Measurements from ENCODE around the gene ZNF44. TPM values are rescaled to one million over a fixed set of nuclear protein-coding genes. Genes with fewer than 3 reads are reported as not detected.

ZNF44 gene
- polyA plus RNA-seq, 2 of the 4 experiments (the other 2 are of a cell fraction): 0.65 to 0.76 TPM

GRCh38 chr19:12270854-12271253 lies 23.8 kb downstream of the ZNF44 start:
- no peak for DNase-seq (ENCODE audit: low read depth in 1 of 2, low spot score in 1 of 2)
- Histone ChIP-seq H3K4me2 (no peak overlapping the region), H3K9me3 (peaks cover 30% of the 10 kb centered on the region), H3K4me3 (no peak overlapping the region), H3K4me1 (no peaks in the 10 kb centered on the region), H3K27ac (no peak overlapping the region)
- WGBS (ENCODE audit: missing lambda C conversion rate): 68% methylated on average over 2 of the region's 2 CpGs
- FAIRE-seq: no peak
- POLR2A ChIA-PET: no interaction called here
- TF ChIP-seq USF2 (IDR thresholded peaks at IDR 0.05): no peak
- CTCF ChIA-PET: no interaction called here
- ATAC-seq: no peak

GRCh38 chr19:12265921-12266704 lies 28.6 kb downstream of the ZNF44 start:
- CTCF ChIA-PET: no interaction called here
- 61% methylated on average over 18 of the region's 46 CpGs for WGBS (ENCODE audit: missing lambda C conversion rate)
- Histone ChIP-seq H3K9me3 (peaks cover 8% of the 10 kb centered on the region; the same call in 2 of the 3 replicates), H3K27ac (no peak overlapping the region), H3K4me2 (no peak overlapping the region), H3K4me1 (no peaks in the 10 kb centered on the region), H3K4me3 (no peak overlapping the region)
- no peak for DNase-seq (ENCODE audit: low read depth in 1 of 2, low spot score in 1 of 2)
- no peak for ATAC-seq
- FAIRE-seq: no peak
- POLR2A ChIA-PET: no interaction called here
- TF ChIP-seq BCL3 (IDR thresholded peaks at IDR 0.05) (no peak), JUN (IDR thresholded peaks at IDR 0.05) (no peak), TFCP2L1 (CRISPR knock-in tag; IDR thresholded peaks at IDR 0.05) (no peak), MAZ (IDR thresholded peaks at IDR 0.05; ENCODE audit: borderline replicate concordance, low read depth, low read length) (no peak), CBX2 (IDR thresholded peaks at IDR 0.05; ENCODE audit: borderline replicate concordance, low read depth) (no peak), HES2 (IDR thresholded peaks at IDR 0.05) (no peak), MYC (IDR thresholded peaks at IDR 0.05; ENCODE audit: borderline replicate concordance, low read length) (no peak), RCOR1 (IDR thresholded peaks at IDR 0.05; ENCODE audit: low read depth, low read length) (no peak), REST (IDR thresholded peaks at IDR 0.05) (no peak)

- Histone ChIP-seq H3K9me3 (peaks cover 4% of the 10 kb centered on the region; the same call in 1 of the 3 replicates), H3K27ac (no peak overlapping the region), H3K4me1 (no peaks in the 10 kb centered on the region), H3K4me2 (no peak overlapping the region), H3K4me3 (no peak overlapping the region)
- ChIA-PET POLR2A (no interaction called here), CTCF (no interaction called here)
- FAIRE-seq (no peak), ATAC-seq (no peak), DNase-seq (ENCODE audit: low read depth in 1 of 2, low spot score in 1 of 2) (no peak)
- 3% methylated on average over 1 of the region's 1 CpG for WGBS (ENCODE audit: missing lambda C conversion rate)
- TF ChIP-seq NR3C1 (IDR thresholded peaks at IDR 0.05): no peak
- no peak for TF ChIP-seq ZC3H11A (IDR thresholded peaks at IDR 0.05)
- no peak for TF ChIP-seq CHD4 (IDR thresholded peaks at IDR 0.05; ENCODE audit: borderline replicate concordance)
- no peak for TF ChIP-seq EHF (CRISPR knock-in tag; IDR thresholded peaks at IDR 0.05)
- TF ChIP-seq NPAS2 (CRISPR knock-in tag; IDR thresholded peaks at IDR 0.05; ENCODE audit: borderline replicate concordance): no peak
- TF ChIP-seq HOXB5 (CRISPR knock-in tag; IDR thresholded peaks at IDR 0.05): no peak
- no peak for TF ChIP-seq E2F6 (IDR thresholded peaks at IDR 0.05; ENCODE audit: borderline replicate concordance, low read depth)
- no peak for TF ChIP-seq HOXA7 (CRISPR knock-in tag; IDR thresholded peaks at IDR 0.05)
- TF ChIP-seq FOSL2 (IDR thresholded peaks at IDR 0.05): no peak
- no peak for TF ChIP-seq FOSL2 (CRISPR knock-in tag; IDR thresholded peaks at IDR 0.05)
- TF ChIP-seq CHD2 (IDR thresholded peaks at IDR 0.05; ENCODE audit: low read length, partially characterized antibody): no peak
- TF ChIP-seq CBX2 (IDR thresholded peaks at IDR 0.05; ENCODE audit: borderline replicate concordance, low read depth): no peak
- TF ChIP-seq REST (IDR thresholded peaks at IDR 0.05): no peak
- no peak for TF ChIP-seq NFE2L2 (conservative IDR thresholded peaks at IDR 0.05; ENCODE audit: low read length)
- no peak for TF ChIP-seq PHF8 (IDR thresholded peaks at IDR 0.05; ENCODE audit: borderline replicate concordance, low read depth)
Observed at GRCh38 chr19:12261554-12261953, 33.1 kb downstream of the ZNF44 start.

Measured in A549 (cell line).